DND-41 (cell line): ENCODE results near the gene KRT13.

Source experiments
- CTCF ChIP-seq: IDR thresholded peaks from 2 replicates; pipeline ENCODE4 v1.5.1; 2012; ENCODE audit warnings: borderline replicate concordance, low read length, moderate library complexity, mild to moderate bottlenecking; ENCODE audit not compliant: poor library complexity, severe bottlenecking; ENCODE audit errors: extremely low read depth
- EZH2 ChIP-seq: IDR thresholded peaks from 3 replicates; pipeline ENCODE4 v1.6.1; 2012; ENCODE audit warnings: borderline replicate concordance, low read depth, mild to moderate bottlenecking, moderate library complexity, low read length, inconsistent platforms; ENCODE audit not compliant: severe bottlenecking

DNA sequence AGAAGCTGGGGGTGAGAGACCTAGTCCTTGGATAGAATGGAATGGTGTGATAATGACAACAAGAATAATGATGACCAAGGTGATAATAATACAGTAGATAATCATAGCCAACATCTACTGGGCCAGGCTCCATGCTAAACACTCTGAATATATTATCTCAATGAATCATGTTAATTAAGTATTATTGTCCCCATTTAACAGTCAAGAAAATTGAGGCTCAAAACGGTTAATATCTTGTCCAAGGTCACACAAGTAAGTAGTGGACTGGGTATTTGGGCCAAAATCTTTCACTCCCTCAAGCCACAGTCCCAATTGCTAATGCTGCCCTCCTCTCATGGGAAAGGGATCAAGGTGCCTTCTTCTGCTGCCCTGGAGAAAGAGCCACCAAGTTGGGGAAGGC is 26.6 kb upstream of the KRT13 start:
- no peak for TF ChIP-seq CTCF
- no peak for TF ChIP-seq EZH2
